GM10248 (cell line): ENCODE measurements around the gene VPS36.
"Not testable (repeated sequence)": the region's sequence is repeated elsewhere in the genome, so short reads cannot be mapped to it uniquely, and the experiment has no call there.

Source experiments
- CTCF ChIA-PET: fragments of 300-600 bp; sonication (Branson Sonifier 250); formaldehyde crosslinking; extraction: SDS; loops from one replicate; lab custom pipeline; 2021; ENCODE audit warnings: antibody characterized with exemption; lab: Yijun Ruan, JAX
- POLR2A ChIA-PET: fragments of 350-650 bp; sonication (Branson Sonifier 250); formaldehyde crosslinking; extraction: SDS; loops from one replicate; lab custom pipeline; 2020; ENCODE audit warnings: antibody characterized with exemption; lab: Yijun Ruan, JAX
- DNase-seq: peaks from one replicate; pipeline ENCODE4 v3.0.0; 2012; ENCODE audit errors: extremely low spot score
- TF ChIP-seq, protein P1 (sequence below): IDR thresholded peaks from 2 replicates; pipeline ENCODE4 v1.5.1; 2012; ENCODE audit warnings: mild to moderate bottlenecking, low read depth; ENCODE audit errors: extremely low read depth, missing control alignments, control extremely low read depth

VPS36 gene, protein sequence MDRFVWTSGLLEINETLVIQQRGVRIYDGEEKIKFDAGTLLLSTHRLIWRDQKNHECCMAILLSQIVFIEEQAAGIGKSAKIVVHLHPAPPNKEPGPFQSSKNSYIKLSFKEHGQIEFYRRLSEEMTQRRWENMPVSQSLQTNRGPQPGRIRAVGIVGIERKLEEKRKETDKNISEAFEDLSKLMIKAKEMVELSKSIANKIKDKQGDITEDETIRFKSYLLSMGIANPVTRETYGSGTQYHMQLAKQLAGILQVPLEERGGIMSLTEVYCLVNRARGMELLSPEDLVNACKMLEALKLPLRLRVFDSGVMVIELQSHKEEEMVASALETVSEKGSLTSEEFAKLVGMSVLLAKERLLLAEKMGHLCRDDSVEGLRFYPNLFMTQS

DNA sequence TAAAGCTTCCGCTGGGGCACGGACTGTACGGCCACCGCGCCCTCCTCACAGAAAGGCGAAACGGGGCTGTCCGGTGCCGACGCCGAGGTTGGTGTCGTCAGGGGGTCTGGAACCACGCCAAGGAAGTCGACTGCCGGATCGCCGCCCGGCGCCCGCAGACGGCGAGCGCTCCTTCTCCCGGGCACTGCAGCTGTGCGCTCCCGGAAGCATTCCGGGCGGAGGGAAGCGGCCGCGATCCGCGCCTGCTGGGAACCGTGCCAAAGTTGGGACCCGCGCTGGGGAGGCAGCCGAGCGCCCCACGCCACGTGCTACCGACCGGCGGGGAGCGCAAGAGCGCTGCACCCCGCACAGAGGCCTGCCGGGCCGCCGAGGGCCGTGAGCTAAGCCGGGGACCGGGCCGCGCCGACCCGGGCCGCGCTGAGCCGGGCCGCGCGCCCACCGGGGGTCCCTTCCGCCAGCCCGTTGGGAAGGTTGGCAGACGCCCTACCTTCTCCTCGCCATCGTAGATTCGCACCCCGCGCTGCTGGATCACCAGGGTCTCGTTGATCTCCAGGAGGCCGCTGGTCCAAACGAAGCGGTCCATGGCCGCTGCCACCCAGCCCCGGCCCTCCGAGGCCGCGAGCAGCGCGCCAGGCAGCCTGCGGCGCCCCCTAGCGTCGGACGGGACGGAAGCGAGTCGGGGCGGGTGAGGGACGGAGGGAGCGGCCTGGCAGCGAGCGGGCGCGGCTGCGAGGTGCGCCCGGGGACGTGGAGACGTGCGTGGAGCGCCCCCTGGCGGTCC, at the start of gene VPS36:
VPS36 (minus strand) TSS at position 623 of the 781 bp plus-strand sequence; CDS start at position 583, 40 bp downstream.
- ChIA-PET POLR2A (interaction anchor here (0.7 kb wide), 1 partner anchor 454 kb away, joined by 3 read pairs; no protein-coding TSS in a partner anchor), CTCF (interaction anchor here (0.6 to 4.5 kb wide), 71 partner anchors 9 to 1030 kb away, joined by 3 to 91 read pairs (median 4); partner anchors contain the start of genes ALG11 and UTP14C)
- TF ChIP-seq, protein P1, sequence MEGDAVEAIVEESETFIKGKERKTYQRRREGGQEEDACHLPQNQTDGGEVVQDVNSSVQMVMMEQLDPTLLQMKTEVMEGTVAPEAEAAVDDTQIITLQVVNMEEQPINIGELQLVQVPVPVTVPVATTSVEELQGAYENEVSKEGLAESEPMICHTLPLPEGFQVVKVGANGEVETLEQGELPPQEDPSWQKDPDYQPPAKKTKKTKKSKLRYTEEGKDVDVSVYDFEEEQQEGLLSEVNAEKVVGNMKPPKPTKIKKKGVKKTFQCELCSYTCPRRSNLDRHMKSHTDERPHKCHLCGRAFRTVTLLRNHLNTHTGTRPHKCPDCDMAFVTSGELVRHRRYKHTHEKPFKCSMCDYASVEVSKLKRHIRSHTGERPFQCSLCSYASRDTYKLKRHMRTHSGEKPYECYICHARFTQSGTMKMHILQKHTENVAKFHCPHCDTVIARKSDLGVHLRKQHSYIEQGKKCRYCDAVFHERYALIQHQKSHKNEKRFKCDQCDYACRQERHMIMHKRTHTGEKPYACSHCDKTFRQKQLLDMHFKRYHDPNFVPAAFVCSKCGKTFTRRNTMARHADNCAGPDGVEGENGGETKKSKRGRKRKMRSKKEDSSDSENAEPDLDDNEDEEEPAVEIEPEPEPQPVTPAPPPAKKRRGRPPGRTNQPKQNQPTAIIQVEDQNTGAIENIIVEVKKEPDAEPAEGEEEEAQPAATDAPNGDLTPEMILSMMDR: peak; percentile 96
- DNase-seq: peak; percentile 91

DNA sequence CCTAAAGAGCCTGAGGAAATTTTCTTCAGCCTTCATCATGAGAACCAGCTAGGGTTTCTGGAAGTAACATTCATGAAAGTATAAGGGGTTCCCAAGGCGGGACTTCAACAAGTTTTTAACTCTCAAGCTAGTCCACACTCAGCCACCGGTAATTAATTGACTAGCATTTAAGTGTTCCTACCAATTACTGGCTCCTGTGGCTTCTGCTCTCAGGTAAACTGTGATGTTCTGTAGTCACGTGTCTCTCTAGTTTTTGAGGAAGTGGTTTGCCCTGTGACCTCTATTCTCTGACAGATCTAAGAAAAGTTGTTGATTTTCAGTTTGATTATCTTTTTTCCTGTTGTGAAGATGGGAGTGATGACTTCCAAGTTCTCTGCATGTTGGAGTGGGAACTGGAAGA, 47.5 kb upstream of the VPS36 start:
- POLR2A ChIA-PET, CTCF ChIA-PET, DNase-seq: not testable (repeated sequence)

DNA sequence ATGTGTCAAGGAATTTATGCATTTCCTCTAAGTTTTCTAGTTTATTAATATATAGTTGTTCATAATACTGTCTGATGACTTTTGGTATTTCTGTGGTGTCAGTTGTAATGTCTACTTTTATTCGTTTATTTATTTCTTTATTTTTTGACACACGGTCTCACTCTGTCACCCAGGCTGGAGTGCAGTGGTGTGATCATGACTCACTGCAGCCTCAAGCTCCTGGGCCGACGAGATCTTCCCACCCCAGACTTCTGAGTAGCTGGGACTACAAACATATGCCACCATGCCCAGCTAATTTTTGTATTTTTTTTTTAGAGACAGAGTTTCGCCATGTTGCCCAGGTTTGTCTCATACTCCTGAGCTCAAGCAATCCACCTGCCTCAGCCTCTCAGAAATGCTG, 43.8 kb upstream of the VPS36 start:
- POLR2A ChIA-PET, CTCF ChIA-PET: not testable (repeated sequence)

DNA sequence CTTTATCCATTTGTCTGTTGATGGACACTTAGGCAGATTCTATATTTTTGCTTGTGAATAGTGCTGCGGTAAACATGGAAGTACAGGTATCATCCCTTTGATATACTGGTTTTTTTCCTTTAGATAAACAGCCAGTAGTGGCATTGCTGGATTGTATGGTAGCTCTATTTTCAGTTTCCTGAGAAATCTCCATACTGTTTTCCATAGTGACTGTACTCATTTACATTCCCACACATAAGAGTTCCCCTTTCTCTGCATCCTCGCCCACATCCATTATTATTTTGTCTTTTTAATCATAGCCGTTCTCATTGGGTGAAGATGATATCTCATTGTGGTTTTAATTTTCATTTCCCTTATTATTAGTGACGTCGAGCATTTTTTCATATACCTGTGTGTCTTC, 40.6 kb upstream of the VPS36 start:
- CTCF ChIA-PET, POLR2A ChIA-PET, DNase-seq: not testable (repeated sequence)

More for the DNA sequence above, 43.8 kb upstream of the VPS36 start:
- DNase-seq: not testable (repeated sequence)

DNA sequence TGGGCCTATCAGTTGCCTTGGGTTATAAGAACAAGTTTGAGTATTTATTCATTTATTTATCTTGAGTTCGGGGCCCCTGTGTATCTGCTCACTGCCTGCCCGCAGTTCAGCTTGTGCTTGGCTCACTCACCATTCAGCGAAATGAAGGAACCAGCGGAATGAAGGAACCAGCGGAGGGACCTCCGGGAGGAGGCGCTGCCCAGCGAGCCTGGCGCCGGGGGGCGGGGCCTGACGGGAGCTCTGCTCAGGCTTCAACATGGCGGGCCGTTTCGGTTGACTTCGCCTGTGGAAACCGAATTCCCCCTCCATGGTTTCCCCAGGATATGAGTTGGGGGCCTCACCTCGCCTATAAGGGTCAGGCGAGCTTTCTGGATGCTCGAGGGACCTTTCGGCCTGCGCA, 38.3 kb upstream of the VPS36 start:
- DNase-seq, CTCF ChIA-PET, POLR2A ChIA-PET: not testable (repeated sequence)

DNA sequence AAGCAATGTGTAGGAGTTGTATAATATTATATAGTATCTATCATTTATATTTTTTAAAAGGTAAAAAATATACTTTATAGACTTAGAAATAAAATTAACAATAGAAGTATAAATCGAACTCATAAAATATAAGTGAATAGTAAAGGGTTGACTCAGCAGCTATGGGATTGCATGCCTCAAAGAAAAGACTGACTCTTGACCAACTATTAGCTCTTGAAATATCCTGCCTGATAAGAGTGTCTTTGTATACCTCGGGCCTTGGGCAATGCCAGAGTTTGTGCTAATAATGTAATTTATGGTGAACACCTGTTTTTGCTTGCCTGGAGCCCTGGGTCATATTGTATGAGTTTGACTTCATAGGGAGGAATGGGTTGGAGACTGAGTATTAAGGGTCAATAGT, 36.6 kb upstream of the VPS36 start:
- CTCF ChIA-PET, POLR2A ChIA-PET: not testable (repeated sequence)

DNA sequence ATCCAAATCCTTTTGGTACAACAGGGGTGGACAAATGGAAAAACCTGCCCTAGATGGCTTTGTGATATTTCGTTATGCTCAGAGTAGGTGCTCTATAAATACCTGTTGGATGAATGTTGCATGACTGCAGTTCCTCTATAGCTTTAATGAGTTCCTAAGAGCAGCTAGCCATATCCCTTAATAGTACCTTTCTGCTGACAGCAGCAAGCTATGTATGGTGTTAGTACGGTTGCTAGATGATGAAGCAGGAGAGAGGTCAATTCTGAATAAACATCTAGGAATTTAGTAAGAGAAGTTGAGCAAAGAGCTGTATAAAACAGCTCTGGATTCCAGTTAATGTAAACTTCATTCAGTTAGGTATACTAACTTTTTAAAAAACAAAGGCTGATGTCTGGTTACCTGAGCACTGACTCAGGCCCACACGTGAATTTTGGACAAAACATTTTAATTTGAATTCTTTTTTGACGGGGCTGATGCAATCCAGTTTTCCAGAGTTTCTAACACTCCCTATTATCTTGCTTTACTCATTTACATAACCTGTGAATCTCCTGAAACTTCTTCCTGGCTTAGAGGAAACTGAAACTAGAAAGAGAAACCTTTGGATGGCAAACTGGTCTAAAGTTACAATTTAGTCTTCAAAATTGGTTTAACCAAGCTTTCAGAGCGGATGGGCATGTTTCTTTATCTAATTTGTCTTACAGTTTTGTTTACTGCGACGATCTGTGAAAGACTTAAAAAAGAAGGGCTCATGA, 30.4 kb upstream of the VPS36 start:
- DNase-seq, CTCF ChIA-PET, POLR2A ChIA-PET: not testable (repeated sequence)

More for the DNA sequence above, 36.6 kb upstream of the VPS36 start:
- DNase-seq: not testable (repeated sequence)

DNA sequence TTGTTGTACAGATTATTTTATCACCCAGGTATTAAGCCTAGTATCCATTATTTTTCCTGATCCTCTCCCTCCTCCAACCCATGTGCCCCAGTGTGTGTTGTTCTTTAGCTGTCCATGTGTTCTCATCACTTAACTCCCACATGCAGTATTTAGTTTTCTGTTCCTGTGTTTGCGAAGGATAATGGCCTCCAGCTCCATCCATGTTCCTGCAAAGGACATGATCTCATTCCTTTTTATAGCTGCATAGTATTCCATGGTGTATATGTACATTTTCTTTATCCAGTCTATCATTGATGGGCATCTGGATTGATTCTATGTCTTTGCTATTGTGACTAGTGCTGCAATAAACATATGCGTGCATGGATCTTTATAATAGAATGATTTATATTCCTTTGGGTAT, 18.1 kb upstream of the VPS36 start:
- POLR2A ChIA-PET, DNase-seq, CTCF ChIA-PET: not testable (repeated sequence)

DNA sequence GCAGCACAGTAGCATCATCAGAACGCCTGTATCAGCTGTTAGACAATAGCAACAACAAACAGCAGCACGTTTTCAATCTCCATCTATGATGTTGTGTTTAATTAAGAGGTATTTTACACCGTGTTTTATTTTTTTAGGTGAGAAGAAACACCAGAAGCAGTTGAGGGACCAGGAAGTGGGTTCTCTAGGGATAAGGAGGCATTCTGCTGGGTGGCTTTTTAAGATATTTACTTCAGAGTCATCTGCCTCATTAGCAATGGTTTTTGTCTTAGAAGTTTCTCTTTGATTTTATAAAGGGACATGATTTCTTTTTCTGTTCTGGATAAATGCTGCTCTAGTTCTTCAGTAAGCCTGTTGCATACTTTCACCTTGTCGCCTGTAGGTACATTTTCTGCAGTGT, 13.1 kb upstream of the VPS36 start:
- TF ChIP-seq, protein P1: no peak
- no peak for DNase-seq
- POLR2A ChIA-PET: no interaction called here
- CTCF ChIA-PET: interaction anchor here (0.8 to 2.5 kb wide), 3 partner anchors 11 to 14 kb away, joined by 6 to 19 read pairs (median 8); partner anchors contain the start of gene VPS36

DNA sequence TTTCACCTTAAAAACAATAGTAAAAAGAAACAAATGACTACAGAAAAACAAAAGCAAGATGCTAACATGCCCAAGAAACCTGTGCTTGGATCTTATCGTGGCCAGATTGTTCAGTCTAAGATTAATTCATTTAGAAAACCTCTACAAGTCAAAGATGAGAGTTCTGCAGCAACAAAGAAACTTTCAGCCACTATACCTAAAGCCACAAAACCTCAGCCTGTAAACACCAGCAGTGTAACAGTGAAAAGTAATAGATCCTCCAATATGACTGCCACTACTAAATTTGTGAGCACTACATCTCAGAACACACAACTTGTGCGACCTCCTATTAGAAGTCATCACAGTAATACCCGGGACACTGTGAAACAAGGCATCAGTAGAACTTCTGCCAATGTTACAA, 10.8 kb upstream of the VPS36 start:
- CTCF ChIA-PET: interaction anchor here (2.5 kb wide), 1 partner anchor 11 kb away, joined by 19 read pairs; the partner anchor contains the start of gene VPS36
- no peak for DNase-seq
- POLR2A ChIA-PET: no interaction called here
- TF ChIP-seq, protein P1: no peak
